GM19455 (cell line): ENCODE measurements around the gene SLC6A20.

Source experiments
- ATAC-seq: cut with Tn5 transposase; IDR thresholded peaks from one replicate; pipeline ENCODE4 v1.9.1; 2021; ENCODE audit not compliant: unreplicated experiment

SLC6A20 gene

DNA sequence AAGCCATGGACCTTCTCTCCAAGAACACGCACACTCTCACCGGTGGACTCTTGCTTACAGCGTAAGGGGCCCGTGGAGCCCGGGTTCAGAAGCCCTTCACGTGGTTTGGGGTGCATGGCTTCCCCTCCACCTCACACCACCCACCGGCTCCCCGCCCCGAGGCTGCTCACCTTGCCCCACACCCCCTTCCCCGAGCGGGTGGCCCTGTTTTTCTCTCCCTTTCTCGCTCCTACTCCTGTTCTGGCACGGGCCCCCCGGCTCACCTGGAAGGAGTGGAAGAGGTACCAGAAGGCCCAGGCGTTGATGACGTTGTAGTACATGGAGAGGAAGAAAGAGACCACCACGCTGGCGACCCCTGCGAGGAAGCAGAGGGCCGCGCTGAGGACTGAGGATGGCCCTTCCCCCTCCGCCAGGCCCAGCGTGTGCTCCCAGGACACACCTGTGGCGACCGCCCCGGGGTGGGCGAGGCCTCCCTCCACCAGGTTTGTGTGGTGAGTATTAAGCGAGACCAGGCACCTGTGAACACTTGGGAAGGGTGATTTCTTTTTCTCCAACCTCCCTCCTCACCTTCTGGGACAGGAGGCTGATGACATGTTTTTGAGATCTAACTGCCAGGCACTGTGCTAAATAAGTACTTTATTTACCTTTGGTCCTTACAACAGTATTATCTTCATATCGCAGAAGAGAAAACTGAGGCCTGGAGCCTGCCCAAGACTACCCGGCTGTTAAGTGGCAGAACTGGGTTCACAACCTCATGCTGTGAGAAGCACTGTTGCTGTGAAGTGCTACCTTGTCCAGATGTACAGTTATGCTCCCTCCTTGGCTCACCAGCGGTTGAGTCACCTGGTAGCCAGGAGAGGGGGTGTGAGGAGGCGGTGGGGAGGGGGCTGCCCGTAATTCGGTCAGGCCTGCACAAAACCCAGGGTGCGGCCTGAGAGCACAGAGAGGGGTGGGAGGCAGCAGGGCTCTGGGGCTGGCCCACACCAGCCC lies 16.3 kb downstream of the SLC6A20 start:
- ATAC-seq: no peak

DNA sequence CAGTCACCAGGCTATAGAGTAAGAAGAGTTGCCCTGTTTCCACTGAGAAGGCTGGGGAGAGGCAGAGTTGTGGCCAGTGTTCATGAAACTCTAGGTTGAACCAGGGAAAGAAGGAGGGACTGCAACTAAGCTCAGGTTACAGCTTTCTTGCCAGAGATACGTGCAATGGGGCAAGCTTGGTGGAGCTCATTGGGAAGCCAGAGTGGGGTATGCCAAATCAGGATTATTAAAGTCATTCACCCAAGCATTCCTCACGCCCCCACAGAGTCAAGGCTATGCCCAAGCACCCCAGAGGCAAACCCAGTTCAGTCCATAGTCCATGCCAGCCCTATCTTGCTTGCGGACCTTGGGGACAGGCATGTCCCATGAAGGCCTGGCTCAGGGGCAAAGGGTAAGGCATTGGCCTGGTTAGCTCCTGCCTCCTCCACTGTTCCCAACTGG lies 17.6 kb downstream of the SLC6A20 start:
- ATAC-seq: no peak

DNA sequence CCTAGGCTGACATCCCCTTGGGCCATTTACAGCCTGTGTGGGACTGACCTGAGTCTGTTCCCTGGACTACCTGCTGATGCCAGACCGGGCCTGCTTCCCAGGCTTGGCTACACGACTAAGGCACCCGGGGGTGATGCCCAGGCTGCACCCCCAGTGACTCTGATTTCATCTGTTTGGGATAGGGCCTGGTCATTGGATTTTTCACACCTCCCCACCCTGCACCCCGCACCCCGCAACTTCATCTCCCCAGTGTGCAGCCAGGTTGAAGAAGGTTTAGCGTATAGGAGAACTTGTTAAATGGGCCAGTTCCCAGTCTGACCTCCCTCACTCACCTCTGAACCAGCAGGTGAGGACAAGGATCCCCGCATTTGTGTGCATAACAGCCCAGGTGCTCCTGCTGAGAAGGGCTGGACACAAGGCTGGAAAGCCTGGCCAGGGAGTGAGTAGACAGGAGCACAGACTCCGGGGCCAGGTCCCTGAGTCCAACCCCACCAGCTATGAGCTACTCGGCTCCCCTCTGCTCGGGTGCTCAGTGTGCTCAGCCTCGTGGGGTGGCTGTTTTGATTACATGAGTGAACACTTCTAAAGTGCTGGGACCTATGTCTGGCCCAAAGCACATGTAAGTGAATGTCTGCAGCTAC lies 18.5 kb downstream of the SLC6A20 start:
- ATAC-seq: no peak

DNA sequence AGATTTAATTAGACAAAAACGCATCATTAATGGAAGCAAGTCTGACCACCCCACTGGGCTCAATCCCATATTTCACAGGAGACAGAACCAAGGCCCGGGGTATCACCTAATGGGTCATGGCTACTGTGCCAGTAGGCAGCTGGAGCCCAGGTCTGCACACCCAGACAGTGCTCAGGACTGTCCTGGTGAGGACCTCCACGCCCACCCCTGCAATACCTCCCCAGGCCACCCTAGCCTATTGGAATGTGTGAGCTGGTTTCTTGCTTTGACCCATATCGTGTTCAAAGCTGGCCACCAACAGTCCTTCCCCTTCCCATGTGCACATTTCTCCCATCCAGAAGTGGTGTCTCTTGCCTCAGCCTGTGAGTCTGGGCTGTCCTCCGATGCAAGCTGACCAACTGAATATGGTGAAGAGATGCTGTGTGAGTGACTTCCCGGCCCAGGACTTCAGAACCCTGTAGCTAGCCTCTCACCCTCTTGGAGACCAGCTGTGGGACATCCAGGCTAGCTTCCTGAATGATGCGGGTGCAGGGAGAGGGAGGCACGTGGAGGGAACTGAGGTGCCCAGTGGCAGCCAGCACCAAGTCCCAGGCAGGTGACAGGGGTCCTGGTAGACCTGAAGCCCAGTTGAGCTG lies 19.1 kb downstream of the SLC6A20 start:
- ATAC-seq: no peak

DNA sequence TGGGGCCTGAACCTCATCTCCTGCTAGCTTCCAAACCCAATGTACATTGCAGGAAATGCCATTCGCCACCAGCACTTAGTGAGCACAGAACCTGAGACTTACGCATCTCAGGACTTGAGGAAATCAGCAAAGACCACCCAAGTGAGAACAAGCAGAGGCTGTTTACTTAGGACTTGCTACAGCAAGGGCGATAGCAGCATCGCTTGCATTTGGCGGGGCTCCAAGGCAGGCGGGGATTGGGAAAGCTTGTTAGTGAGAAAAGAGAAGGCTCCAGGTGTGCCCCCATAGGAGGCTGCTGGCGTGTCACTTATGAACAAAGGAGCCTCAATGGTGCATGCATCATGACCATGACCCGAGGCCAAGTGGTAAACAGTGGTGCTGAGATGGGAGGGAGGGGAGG lies 19.7 kb downstream of the SLC6A20 start:
- ATAC-seq: no peak

DNA sequence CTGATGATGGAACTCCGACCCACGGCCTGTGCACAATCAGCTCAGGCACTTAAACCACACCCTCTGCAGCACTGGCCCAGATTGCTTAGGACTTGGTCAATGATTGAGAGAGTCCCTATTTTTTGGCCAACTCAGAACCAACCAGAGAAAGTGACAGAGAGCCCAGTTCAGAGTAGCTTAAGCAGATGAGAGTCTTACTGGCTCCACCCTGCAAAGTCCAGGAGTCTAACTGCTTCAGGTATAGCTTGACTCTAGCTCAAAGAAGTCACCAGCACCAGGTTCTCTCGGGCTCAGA lies 20.1 kb downstream of the SLC6A20 start:
- ATAC-seq: no peak

DNA sequence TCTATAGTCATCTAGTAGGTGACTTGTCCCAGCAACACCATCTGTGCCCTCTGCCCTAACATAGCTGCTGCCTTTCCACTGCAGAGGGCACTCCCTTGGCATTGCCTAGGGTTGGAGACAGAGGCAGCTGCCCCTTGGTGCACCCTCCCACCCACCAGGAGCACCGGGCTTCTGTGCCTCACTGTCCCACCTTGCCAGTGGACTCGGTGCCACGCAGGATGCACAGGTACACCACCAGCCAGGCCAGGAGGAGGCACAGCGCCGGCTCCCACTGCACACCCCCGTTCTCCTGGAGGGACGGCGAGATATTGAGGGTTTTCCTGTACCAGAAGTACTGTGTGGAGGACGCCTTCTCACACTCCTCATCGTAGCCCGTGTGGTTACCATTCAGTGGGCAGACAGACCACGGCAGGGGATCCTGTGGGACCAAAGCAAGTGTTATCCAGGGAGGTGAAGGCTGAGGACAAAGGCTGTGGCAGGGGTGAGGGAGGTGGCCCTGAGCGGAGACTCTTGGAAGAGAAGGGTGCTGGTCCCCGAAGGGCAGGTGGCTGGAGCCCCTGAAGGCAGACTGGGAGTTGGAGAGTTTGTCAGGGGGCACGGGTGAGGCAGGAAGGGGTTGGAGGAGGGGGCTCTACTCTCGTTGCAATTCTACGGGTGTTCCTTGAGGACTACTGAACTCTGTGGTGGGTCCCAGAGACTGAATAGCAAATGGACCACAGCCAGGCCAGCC lies 20.6 kb downstream of the SLC6A20 start:
- no peak for ATAC-seq

DNA sequence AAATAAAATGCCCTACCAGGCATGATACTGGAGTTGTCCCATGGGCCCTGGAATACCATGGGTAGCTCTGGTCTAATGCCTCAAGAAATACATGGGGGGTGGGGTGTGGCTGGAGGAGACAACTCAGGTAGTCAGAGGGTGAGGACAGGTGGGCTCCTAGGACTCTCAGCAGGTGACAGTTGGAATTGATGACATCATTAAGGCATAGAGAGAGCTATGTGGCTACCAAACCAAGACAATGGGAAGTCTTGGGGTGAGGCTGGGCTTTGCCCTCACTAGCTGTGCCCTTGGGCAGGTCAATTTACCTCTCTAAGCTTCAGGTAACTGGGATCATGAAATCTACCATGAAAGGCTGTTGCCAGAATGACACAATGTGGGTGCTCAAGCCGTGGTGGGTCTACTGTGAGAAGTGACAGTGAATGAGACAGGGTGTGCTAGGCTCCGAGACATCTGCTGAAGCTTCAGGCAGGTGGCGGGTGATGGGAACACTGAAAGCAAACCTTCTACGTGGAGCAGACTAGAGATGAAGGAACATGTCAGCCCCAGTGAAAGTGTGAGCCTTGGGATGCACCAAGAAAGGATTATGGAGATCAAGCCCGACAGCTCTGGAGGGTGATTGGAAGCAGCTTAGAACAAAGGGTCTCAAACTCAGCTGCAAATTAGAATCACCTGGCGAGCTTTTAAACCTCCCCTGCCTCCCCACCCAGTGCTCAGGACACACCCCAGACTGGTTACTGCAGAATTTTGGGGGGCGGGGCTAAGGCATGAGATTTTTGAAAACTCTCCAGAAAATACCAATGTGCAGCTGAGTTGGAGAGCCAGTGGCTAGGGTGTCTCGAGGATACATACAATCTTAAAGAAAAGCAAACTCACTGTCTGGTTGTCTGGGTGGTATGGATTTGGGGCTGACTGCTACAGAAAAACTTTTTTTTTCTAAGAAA lies 21.5 kb downstream of the SLC6A20 start:
- ATAC-seq: no peak

DNA sequence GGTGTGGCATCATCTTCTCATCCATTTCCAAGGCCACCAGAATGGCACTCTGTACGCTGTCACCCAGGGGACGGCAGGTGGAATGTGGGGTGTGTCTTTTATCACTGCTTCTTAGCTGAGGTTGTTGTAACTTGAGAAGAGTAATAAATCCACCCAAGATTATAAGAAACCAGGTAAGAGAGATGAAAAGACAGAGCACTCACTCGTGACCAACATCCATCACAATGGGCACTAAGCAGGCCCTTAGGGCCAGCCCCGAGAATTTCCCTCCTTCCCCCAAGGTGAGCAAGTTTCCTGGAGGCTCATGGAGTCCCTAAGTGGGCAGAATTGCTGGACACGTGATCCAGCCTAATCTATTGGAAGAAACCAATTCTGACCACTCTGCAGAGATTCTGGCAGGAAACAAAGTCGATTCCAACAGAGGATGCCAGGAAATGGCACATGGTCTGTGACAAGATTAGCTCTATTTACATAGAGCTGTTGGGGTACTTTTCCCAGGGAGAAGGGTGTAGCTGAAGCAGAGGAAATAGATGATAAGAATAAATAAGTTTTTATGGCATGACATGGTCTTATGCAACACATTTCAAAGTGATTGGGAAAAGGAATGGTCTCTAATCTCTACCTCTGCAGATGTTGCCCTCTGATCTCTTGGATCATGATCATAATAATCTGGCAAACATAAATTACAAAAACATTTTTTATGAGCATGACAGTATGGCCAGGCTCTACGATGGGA lies 22.5 kb downstream of the SLC6A20 start:
- ATAC-seq: no peak

DNA sequence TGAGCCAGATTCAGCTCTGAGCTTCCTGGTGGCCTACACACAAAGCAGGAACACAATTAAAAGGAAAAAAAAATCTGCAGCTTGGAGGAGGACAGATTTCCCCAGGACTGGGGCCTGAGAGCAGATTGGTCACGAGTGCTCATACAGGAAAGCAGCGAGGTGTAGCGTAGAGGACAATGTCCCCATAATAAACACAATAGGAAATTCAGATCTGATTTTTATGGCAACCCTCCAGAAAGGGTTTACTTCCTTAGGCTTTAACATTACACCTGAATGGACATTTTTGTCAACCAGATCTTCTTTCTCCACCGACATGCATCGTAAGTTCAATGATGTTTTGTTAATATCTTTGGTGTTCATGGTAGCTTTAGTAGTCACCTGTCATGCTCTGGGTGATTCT lies 23.3 kb downstream of the SLC6A20 start:
- ATAC-seq: no peak

DNA sequence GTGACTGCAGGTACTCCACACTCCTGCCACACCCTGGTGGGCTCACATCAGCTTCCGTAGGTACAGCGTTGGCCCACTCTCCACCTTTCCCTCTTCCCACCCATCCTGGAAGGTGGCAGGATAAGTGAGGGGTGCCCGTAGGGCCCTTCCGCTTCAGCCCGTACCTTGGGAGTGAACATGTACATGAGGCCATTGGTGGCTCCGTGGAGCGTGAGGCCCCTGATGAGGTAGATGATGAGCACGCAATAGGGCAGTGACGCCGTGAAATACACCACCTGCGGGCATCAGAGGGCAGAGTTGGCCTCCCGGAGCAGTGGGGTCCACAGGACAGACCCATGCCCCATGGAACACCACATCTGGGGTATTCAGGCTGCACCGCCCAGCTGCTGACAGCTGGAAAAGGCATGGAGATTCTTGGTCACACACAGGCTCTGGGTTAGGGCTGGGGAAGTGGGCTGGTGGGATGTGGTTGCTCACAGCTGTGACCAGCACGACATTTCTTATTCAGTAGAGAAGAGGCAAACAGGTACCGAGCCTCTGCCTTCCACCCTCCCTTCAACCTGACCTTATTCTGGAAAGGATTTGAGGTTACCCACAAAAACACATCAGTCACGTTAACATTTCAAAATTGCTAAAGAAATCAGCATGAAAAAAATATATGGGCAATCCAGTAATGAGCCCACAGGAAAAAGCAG lies 23.8 kb downstream of the SLC6A20 start:
- no peak for ATAC-seq

DNA sequence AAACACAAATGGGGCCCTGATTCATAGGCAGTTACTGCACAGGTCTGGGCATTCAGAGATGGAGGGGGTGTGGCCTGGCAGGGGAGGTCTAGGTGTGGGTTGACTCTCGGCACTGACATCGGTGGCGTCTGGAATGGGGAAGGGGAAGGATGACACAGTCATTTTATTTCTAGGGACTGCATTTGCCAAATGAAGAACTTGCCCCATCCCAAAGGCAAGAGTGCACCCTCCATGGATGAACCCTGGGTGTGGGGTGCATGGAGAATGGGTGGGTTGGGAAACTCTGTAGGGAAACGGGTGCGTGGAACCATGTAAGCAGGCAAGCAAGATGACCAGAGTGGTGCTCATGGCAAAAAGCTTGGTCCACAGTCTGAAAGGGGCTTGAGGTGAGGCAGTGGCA lies 24.5 kb downstream of the SLC6A20 start:
- no peak for ATAC-seq

DNA sequence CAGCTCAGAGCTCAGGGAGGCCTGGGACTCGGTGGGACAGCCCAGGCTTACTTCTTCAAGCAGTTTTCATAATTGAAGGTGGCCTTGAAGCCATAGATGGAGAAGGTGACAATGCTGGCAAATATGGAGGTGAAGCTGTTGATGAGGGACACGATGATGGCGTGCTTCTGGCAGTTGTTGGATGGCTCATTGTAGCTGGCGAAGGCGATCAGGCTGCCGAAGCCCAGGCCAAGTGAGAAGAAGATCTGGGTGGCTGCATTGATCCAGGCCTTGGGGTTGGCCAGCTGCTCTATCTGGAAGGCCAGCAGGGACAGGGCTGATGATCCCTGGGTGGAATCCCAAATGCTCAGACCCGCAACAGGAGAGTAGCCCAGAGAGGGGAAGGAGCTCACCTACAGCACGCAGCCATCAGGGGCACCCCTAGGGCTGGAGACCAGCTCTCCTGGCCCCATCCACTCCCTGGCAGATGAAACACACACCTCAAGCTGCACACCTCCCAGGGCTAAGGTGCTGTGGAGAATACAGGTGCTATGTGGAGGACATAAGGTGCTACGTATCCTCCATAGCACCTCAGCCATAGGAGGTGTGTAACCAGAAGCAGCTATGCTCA lies 25.1 kb downstream of the SLC6A20 start:
- ATAC-seq: no peak

DNA sequence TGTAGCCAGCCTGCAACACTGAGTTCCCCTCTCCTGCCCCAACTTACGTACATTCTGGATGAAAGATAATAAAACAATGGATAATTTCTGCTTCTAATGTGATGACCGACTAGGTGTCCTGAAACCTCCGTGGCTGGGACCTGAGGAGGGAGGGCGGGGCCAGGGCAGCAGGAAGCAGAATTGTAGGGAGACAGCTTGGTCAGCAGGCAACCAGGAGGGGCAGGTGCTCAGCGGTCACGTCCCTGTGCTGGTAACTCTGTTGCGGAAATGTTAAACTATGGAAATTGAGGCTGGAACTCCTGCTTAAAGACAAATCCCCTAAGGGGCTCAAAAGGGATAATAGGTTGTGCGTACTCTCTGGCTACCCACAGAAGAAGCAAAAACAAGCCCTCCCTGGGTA lies 30.4 kb downstream of the SLC6A20 start:
- ATAC-seq: no peak

DNA sequence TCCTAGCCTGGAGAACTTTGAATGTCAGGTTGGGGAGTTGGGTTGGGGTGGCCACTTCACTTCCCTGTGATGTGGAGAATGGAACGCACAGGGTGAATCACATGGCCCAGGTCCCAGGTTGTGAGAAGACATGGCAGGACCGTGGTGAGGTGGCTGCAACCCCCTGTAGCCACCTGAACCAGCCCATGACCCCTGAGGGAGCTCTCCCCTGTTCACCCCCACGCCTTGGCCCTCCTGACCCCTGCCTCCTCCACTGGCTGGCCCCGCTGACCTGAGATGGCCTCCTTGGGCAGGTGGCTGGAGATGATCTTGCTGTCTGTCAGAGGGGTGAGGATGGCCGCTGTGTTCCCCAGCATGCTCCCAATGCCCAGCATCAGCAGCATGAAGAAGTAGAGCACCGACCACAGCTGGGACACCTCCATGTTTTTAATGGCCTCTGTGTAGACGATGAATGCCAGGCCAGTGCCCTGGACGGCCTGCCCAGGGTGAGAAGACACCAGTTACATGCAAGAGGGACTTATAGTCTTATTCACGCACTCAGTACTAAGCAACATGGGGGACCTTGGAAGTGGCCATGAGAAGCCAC lies 31.0 kb downstream of the SLC6A20 start:
- no peak for ATAC-seq

DNA sequence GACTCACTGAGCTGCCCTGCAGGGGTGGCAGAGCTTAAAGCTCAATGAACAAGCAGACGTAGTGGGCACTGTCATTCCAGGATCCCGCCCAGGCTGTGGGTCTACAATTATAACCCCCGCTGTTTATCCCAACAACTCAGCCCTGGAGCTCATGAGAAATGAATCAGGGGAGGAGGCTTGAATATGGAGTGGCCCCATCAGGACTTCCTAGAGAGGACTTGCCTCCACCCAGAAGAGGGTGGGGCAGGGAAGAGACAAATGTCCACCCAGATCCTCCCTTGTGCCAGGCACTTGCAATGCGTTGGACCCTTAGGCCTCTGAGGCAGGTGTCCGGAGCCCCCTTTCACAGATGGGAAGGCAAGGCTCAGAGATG lies 33.0 kb downstream of the SLC6A20 start:
- ATAC-seq: no peak

DNA sequence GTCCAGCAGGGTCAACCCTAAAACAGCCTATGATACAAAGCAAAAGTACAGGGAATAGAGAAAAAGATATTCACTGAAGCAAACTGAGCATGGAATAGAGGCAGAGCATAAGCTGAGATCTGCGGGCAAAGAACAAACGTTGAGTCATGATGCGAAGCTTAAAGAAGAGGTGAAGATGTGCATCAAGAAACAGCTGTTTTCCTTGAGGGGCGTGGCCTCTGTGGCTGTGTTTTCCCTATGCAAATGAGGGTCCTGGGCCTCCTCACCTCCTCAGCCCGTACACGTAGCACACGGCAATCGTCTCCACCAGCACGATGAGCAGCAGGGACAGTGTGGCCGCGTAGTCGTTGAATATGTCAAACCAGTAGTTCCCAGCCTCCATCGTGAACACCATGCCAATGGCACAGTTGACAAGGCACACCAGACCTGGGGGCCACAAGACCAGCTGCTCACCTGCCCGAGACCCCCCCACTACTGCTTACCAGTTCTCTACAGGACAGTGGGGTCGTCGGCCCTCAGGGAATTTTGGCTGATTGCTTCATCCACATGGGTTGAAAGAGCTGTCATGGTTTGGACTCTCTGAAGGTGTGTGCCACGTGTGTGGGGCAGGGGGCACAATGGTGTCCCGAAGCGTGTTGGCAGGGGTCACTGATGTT lies 33.6 kb downstream of the SLC6A20 start:
- ATAC-seq: no peak

DNA sequence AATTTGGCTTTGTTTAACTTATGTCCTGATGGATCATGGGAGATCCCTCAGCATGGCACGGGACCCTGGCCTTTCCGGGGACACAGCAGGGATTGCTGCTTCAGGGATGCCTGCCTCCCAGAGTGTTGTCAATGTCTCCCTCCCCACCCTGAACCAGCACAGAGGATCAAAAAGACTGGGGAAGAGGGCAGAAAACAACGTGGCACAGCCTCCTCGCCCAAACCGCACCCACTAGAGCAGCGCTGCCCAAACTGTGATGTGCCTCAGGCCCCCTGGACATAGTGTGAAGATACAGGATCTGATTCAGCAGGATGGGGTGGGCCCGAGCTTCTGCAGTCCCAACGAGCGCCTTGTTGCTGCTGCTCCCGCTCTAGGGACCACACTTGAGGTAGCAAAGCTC lies 34.5 kb downstream of the SLC6A20 start:
- no peak for ATAC-seq
